ENCODE measurements around the gene WNT7B.

Gene WNT7B

GRCh38 chr22:45888221-45889092, 88.5 kb downstream of the WNT7B start:
- Histone ChIP-seq H3K4me3 (ENCODE audit: low read depth, low read length) (no peak overlapping the region), H3K27me3 (replicated peaks) (no peaks in the 10 kb centered on the region), H3K27ac (no peak overlapping the region), H3K36me3 (replicated peaks) (no peaks in the 10 kb centered on the region)
- in situ Hi-C loops (cut with HindIII; ENCODE audit: low pct_ligation_motif_present, low sequenced_read_pairs) = no loop called here
- DNase-seq = no peak
- TF ChIP-seq, protein P1, sequence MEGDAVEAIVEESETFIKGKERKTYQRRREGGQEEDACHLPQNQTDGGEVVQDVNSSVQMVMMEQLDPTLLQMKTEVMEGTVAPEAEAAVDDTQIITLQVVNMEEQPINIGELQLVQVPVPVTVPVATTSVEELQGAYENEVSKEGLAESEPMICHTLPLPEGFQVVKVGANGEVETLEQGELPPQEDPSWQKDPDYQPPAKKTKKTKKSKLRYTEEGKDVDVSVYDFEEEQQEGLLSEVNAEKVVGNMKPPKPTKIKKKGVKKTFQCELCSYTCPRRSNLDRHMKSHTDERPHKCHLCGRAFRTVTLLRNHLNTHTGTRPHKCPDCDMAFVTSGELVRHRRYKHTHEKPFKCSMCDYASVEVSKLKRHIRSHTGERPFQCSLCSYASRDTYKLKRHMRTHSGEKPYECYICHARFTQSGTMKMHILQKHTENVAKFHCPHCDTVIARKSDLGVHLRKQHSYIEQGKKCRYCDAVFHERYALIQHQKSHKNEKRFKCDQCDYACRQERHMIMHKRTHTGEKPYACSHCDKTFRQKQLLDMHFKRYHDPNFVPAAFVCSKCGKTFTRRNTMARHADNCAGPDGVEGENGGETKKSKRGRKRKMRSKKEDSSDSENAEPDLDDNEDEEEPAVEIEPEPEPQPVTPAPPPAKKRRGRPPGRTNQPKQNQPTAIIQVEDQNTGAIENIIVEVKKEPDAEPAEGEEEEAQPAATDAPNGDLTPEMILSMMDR (IDR thresholded peaks at IDR 0.05; ENCODE audit: low read depth, low read length, missing control alignments) = no peak

DNA sequence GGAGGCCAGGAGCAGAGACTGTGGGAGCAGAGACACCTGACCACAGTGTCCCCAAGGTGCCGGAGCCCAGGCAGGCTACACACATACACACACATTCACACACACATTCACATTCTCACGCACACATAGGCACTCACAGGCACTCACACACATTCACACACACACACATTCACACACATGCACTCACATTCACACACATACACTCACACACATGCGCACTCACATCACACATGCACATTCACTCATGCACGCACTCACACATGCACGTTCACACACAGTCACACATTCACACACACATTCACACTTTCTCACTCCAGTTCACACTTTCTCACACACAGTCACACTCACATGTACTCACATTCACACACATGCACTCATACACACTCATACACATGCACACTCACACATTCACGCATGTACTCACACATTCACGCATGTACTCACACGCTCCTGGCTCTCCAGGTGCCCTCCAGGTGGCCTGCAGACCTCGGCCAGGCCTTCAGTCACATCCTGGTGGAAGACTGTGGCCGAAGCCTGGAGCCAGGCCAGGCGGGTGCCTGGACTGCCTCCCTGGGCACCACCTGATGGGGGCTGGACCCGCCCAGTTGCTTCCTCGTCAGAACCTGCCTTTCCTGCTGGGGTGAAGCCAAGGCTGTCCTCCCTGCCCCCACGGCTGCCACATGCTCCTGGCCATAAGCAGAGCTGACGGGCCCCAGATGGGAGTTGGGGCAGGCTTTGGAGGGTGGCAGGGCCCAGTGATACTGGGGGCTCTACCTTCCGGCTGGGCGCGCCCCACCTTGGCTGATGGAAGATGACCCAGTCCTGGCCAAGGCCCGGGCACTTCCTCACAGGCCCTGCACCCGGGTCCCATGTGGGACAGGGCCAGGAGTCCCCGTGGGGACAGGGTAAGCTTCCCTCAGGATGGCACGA, 89.5 kb downstream of the WNT7B start:
- TF ChIP-seq, protein P1 (IDR thresholded peaks at IDR 0.05; ENCODE audit: low read depth, low read length, missing control alignments) = no peak
- in situ Hi-C loops (cut with HindIII; ENCODE audit: low pct_ligation_motif_present, low sequenced_read_pairs) = no loop called here
- Histone ChIP-seq H3K4me3 (ENCODE audit: low read depth, low read length) (no peak overlapping the region), H3K27ac (no peak overlapping the region), H3K36me3 (replicated peaks) (no peaks in the 10 kb centered on the region), H3K27me3 (replicated peaks) (peaks cover 2% of the 10 kb centered on the region)
- DNase-seq = no peak

DNA sequence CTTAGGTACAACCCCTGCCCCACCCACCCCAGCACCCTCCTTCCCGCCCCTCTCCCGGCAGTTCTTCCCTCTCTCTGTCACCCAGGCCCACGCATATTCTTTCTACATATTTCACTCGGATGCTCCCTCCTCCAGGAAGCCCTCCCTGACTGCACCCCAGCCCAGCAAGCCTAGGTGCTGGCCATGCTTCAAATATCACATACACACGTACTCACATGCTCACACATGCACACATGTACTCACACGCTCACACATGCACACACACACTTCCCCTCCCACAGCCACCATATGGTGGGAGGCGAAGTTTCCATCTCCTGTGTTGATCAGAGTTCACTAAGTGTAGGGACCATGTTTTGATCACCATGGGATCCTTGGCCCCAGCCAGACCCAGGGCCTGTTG, 90.4 kb downstream of the WNT7B start:
- Histone ChIP-seq H3K36me3 (replicated peaks) (no peaks in the 10 kb centered on the region), H3K27me3 (replicated peaks) (peaks cover 9% of the 10 kb centered on the region), H3K4me3 (ENCODE audit: low read depth, low read length) (no peak overlapping the region), H3K27ac (no peak overlapping the region)
- no peak for DNase-seq
- in situ Hi-C loops (cut with HindIII; ENCODE audit: low pct_ligation_motif_present, low sequenced_read_pairs) = no loop called here
- TF ChIP-seq, protein P1 (IDR thresholded peaks at IDR 0.05; ENCODE audit: low read depth, low read length, missing control alignments) = no peak

- H3K27me3 ChIP-seq (replicated peaks) = peaks cover 15% of the 10 kb centered on the region
- in situ Hi-C loops (cut with HindIII; ENCODE audit: low pct_ligation_motif_present, low sequenced_read_pairs) = no loop called here
- H3K4me3 ChIP-seq (ENCODE audit: low read depth, low read length) = no peak overlapping the region
- H3K36me3 ChIP-seq (replicated peaks) = no peaks in the 10 kb centered on the region
- TF ChIP-seq, protein P1 (IDR thresholded peaks at IDR 0.05; ENCODE audit: low read depth, low read length, missing control alignments) = no peak
- DNase-seq = no peak
- no peak overlapping the region for H3K27ac ChIP-seq
These were observed 91.0 kb downstream of the WNT7B start for GRCh38 chr22:45885941-45886395.

- TF ChIP-seq, protein P1 (IDR thresholded peaks at IDR 0.05; ENCODE audit: low read depth, low read length, missing control alignments) = no peak
- in situ Hi-C loops (cut with HindIII; ENCODE audit: low pct_ligation_motif_present, low sequenced_read_pairs) = no loop called here
- H3K27me3 ChIP-seq (replicated peaks) = peaks cover 22% of the 10 kb centered on the region
These were observed 91.7 kb downstream of the WNT7B start for GRCh38 chr22:45885171-45885840.

More at GRCh38 chr22:45885171-45885840, 91.7 kb downstream of the WNT7B start:
- no peak overlapping the region for H3K27ac ChIP-seq
- H3K4me3 ChIP-seq (ENCODE audit: low read depth, low read length) = no peak overlapping the region
- DNase-seq = no peak
- H3K36me3 ChIP-seq (replicated peaks) = no peaks in the 10 kb centered on the region

All from brain microvascular endothelial cell (primary cell).